Uterus (tissue), 4 donors: ENCODE measurements around the gene MAP7D2. TPM values are rescaled to one million over a fixed set of nuclear protein-coding genes. Genes with fewer than 3 reads are reported as not detected.

Source experiments
- DNase-seq, 2 donors: peaks; one replicate each; pipeline ENCODE4 v3.0.0-alpha.2; 2019 to 2020
- H3K27ac ChIP-seq, 2 donors: fragments of 200-600 bp; sonication (generic); 1 replicate in 1 of 2; 2 replicates in 1 of 2; pipeline ENCODE4 v1.5.1; 2016 to 2018
- H3K27me3 ChIP-seq, 2 donors: fragments of 200-600 bp; sonication (generic); one replicate each; pipeline ENCODE4 v1.5.1; 2018 to 2019; ENCODE audit warnings: control low read depth in 1 of 2
- H3K36me3 ChIP-seq, 2 donors: fragments of 200-600 bp; sonication (generic); one replicate each; pipeline ENCODE4 v1.5.1; 2019; ENCODE audit warnings: control low read depth in 1 of 2
- H3K4me1 ChIP-seq, 2 donors: fragments of 200-600 bp; sonication (generic); one replicate each; pipeline ENCODE4 v1.5.1; 2018 to 2019; ENCODE audit warnings: control low read depth in 1 of 2
- H3K4me3 ChIP-seq, 2 donors: fragments of 200-600 bp; sonication (generic); 1 replicate in 1 of 2; 2 replicates in 1 of 2; pipeline ENCODE4 v1.5.1; 2018 to 2019; ENCODE audit warnings: mild to moderate bottlenecking in 1 of 2
- H3K9me3 ChIP-seq, 2 donors: fragments of 200-600 bp; sonication (generic); one replicate each; pipeline ENCODE4 v1.5.1; 2019; ENCODE audit warnings: control low read depth in 1 of 2
- POLR2A ChIP-seq, 2 donors: fragments of 450-650 bp; IDR thresholded peaks; one replicate each; pipeline ENCODE4 v1.6.1; 2016; ENCODE audit warnings: antibody characterized with exemption in 2 of 2, mild to moderate bottlenecking in 1 of 2, moderate library complexity in 1 of 2
- intact Hi-C: fragments of 100-400 bp; cut with DNase I; formaldehyde crosslinking; loops from one replicate; pipeline ENCODE4 v1.15.1; 2023; ENCODE audit warnings: low total_unique reads
- total RNA-seq, 4 donors: library from RNA; depleted of rRNA in 3 of 4; stranded (reverse); fragments of >200 nt in 3 of 4; gene quantifications; one replicate each; pipeline versions ENCODE4 v1.1.0 to v1.2.4, GENCODE V29; 2014 to 2023
- TF ChIP-seq, protein P1 (sequence below), 4 experiments: fragments of 200-600 bp in 2 of 4; fragments of 450-650 bp in 2 of 4; sonication (generic) in 2 of 4; IDR thresholded peaks; one replicate each; pipeline ENCODE4 v1.5.1; 2016 to 2019; ENCODE audit warnings: antibody characterized with exemption in 4 of 4, mild to moderate bottlenecking in 2 of 4, moderate library complexity in 1 of 4
- donor health status: DM: yes; HTN: yes; CAD: no.

The MAP7D2 gene
- total RNA-seq, 4 donors from 2014 or later: 0.55 to 1.2 (median 0.88) TPM; not detected in 1

DNA sequence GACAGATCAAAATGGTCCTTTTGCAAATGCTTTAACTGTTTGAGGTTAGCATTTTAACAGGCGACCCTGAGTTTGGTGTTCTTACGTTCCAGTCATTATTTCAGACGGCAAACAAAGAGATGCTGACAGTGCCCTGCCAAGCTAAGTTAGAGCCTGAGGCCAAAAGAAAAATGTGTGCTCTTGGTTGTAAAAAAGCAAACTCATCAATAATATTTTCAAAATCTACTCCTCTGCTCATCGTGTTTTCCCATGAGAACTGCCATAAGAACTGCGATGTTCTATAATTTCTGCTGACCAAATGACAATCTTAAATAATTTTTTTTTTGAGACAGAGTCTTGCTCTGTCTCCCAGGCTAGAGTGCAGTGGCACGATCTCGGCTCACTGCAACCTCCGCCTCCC, 63.2 kb downstream of the MAP7D2 start:
- no peak overlapping the region for H3K27ac ChIP-seq
- no peaks in the 10 kb centered on the region for H3K4me1 ChIP-seq
- no peaks in the 10 kb centered on the region for H3K27me3 ChIP-seq
- no peaks in the 10 kb centered on the region for H3K36me3 ChIP-seq
- H3K9me3 ChIP-seq: no peaks in the 10 kb centered on the region
- intact Hi-C loops: no loop called here
- TF ChIP-seq POLR2A (IDR thresholded peaks at IDR 0.05): no peak
- TF ChIP-seq, protein P1, sequence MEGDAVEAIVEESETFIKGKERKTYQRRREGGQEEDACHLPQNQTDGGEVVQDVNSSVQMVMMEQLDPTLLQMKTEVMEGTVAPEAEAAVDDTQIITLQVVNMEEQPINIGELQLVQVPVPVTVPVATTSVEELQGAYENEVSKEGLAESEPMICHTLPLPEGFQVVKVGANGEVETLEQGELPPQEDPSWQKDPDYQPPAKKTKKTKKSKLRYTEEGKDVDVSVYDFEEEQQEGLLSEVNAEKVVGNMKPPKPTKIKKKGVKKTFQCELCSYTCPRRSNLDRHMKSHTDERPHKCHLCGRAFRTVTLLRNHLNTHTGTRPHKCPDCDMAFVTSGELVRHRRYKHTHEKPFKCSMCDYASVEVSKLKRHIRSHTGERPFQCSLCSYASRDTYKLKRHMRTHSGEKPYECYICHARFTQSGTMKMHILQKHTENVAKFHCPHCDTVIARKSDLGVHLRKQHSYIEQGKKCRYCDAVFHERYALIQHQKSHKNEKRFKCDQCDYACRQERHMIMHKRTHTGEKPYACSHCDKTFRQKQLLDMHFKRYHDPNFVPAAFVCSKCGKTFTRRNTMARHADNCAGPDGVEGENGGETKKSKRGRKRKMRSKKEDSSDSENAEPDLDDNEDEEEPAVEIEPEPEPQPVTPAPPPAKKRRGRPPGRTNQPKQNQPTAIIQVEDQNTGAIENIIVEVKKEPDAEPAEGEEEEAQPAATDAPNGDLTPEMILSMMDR (IDR thresholded peaks at IDR 0.05): no peak
- H3K4me3 ChIP-seq: no peak overlapping the region
- no peak for DNase-seq

DNA sequence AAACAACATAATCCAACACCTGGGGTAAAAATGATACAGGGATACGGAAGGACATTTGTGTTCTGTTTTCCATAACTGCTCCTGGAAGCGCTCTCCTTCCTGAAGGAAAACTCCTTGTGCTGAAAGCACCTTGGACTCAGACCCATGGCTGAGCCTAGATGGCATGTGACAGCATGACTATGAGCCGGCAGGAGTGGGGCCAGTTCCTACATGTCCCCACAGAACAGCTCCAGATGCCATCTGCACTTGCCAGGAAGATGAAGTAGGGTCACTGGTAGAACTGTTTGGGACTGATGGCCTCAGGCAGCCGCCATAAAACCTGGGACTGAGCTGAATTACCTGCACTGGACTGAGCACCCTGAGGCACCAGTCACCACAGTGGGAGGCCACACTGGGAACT, 69.8 kb downstream of the MAP7D2 start:
- Histone ChIP-seq H3K4me3 (no peak overlapping the region), H3K36me3 (no peaks in the 10 kb centered on the region), H3K27me3 (no peaks in the 10 kb centered on the region), H3K4me1 (no peaks in the 10 kb centered on the region), H3K9me3 (no peaks in the 10 kb centered on the region), H3K27ac (no peak overlapping the region)
- no peak for TF ChIP-seq POLR2A (IDR thresholded peaks at IDR 0.05)
- TF ChIP-seq, protein P1 (IDR thresholded peaks at IDR 0.05): no peak
- DNase-seq: no peak
- intact Hi-C loops: no loop called here

DNA sequence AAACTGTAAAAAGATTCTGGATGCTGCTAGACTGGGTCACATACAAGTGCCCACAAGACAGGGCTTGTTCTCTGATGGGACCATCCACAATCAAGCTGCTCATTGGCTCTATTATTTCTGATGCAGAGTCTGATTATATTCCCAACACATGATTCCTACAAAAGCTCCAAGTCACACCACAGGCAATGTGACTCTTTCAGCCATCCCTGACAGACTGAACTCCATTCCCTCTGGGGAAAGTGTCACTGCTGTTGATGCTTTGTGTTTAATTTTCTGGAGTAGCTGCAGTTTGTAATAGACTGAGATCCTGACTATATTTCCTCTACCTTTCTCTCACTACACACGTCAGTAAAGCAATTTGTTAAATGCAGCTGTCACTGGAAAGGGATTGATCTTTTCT, 70.5 kb downstream of the MAP7D2 start:
- no peak overlapping the region for H3K4me3 ChIP-seq
- intact Hi-C loops: no loop called here
- TF ChIP-seq POLR2A (IDR thresholded peaks at IDR 0.05): no peak
- TF ChIP-seq, protein P1 (IDR thresholded peaks at IDR 0.05): no peak
- no peaks in the 10 kb centered on the region for H3K9me3 ChIP-seq
- no peak for DNase-seq
- no peaks in the 10 kb centered on the region for H3K36me3 ChIP-seq
- no peak overlapping the region for H3K27ac ChIP-seq
- no peaks in the 10 kb centered on the region for H3K27me3 ChIP-seq
- H3K4me1 ChIP-seq: no peaks in the 10 kb centered on the region

DNA sequence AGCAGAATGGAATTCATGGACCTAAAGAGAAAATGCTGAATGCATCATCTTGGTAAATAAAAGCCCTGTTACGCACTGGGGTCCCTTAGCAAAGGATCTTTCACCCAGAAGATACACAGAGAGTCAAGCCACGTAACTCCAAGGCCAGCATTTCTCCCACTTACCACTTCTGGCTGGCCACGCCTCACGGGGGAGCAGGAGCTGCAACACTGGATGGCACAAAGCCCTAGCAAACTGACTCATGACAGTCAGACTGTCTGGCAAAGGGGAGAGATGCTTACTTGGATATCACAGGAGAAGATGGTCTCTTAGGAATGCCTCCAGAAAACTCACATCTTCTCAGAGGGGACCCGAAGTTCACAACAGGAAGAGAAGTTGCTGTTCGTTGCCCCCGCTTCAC, 74.5 kb downstream of the MAP7D2 start:
- Histone ChIP-seq H3K36me3 (no peaks in the 10 kb centered on the region), H3K27ac (no peak overlapping the region), H3K4me1 (no peaks in the 10 kb centered on the region), H3K27me3 (no peaks in the 10 kb centered on the region), H3K9me3 (no peaks in the 10 kb centered on the region), H3K4me3 (no peak overlapping the region)
- TF ChIP-seq, protein P1 (IDR thresholded peaks at IDR 0.05): no peak
- no peak for TF ChIP-seq POLR2A (IDR thresholded peaks at IDR 0.05)
- DNase-seq: no peak
- intact Hi-C loops: no loop called here

DNA sequence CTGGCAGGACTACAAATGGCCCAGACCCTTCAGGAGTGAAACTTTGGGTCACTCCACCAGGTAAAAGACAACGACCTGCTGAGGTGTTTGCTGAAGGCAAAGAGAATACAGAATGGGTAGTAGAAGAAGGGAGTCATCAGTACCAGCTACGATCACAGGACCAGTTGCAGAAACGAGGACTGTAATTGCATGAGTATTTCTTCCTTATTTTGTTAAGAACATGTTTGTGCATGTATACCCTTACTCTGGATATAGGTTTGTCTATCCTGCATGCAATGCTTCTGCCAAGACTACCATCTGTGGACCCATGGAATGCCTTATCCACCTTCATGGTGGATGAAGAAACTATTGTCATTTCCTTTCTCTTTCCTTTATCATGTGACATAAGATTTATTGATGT, 77.7 kb downstream of the MAP7D2 start:
- H3K27me3 ChIP-seq: no peaks in the 10 kb centered on the region
- no peaks in the 10 kb centered on the region for H3K4me1 ChIP-seq
- DNase-seq: no peak
- H3K4me3 ChIP-seq: no peak overlapping the region
- no peak for TF ChIP-seq POLR2A (IDR thresholded peaks at IDR 0.05)
- TF ChIP-seq, protein P1 (IDR thresholded peaks at IDR 0.05): no peak
- no peaks in the 10 kb centered on the region for H3K36me3 ChIP-seq
- H3K27ac ChIP-seq: no peak overlapping the region
- intact Hi-C loops: no loop called here
- no peaks in the 10 kb centered on the region for H3K9me3 ChIP-seq
